Choroid plexus epithelial cell (primary cell): ENCODE data around the gene RPL36A.

Source experiments
- DNase-seq: peaks from one replicate; pipeline ENCODE4 v3.0.0-alpha.2; 2010; ENCODE audit warnings: low read depth
- H3K4me3 ChIP-seq: 2 replicates; pipeline ENCODE4 v1.5.1; 2011; ENCODE audit warnings: low read depth, mild to moderate bottlenecking, control low read depth, low read length, moderate library complexity
- TF ChIP-seq, protein P1 (sequence below): conservative IDR thresholded peaks from 2 replicates; pipeline ENCODE4 v1.5.1; 2011; ENCODE audit warnings: low read depth, mild to moderate bottlenecking, control low read depth, inconsistent platforms, low read length, moderate library complexity

RPL36A gene

DNA sequence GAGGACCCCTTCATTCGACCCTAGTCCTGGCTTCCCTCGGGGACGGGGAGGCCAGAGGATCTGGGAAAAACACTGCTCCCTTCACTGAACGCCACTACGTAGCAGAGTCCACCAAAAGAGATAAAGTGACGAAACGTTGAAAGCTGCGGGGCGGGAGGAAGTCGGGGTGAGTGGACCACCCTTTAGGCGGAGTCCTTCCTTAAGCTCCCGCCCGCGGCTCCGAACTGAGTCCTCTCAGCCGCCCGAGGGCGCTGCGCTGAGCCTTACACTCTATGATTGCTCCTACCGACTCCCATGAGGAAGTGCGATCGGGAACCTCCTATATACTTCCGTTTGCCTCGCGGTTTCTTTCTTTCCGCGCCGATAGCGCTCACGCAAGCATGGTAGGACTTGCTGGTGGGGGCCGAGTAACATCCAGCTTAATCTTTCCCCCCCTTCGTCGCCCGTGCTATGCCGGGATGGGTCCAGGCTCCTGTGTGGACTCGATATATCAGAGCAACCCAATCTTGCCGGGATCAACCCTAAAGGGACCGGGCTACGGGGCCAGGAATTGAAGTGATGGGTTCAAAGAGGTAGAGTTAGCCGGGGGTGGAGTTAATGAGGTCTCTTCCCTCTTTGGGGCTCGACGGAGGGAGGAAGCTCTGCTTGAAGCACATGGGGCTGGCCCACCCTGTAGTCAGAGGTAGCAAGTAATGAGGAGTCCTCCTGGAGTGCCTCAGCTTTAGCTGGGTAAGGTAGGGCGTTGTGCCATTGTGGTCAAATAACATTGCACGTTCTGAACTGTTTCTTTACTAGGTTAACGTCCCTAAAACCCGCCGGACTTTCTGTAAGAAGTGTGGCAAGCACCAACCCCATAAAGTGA lies at the start of gene RPL36A:
Gene RPL36A (plus strand): TSS at position 348 of the 862 bp plus-strand sequence. CDS start 33 bp downstream, at position 381.
- H3K4me3 ChIP-seq: peak within 1 kb of the TSS; percentile 72
- peak; percentile 92 for DNase-seq
- TF ChIP-seq, protein P1, sequence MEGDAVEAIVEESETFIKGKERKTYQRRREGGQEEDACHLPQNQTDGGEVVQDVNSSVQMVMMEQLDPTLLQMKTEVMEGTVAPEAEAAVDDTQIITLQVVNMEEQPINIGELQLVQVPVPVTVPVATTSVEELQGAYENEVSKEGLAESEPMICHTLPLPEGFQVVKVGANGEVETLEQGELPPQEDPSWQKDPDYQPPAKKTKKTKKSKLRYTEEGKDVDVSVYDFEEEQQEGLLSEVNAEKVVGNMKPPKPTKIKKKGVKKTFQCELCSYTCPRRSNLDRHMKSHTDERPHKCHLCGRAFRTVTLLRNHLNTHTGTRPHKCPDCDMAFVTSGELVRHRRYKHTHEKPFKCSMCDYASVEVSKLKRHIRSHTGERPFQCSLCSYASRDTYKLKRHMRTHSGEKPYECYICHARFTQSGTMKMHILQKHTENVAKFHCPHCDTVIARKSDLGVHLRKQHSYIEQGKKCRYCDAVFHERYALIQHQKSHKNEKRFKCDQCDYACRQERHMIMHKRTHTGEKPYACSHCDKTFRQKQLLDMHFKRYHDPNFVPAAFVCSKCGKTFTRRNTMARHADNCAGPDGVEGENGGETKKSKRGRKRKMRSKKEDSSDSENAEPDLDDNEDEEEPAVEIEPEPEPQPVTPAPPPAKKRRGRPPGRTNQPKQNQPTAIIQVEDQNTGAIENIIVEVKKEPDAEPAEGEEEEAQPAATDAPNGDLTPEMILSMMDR: peak; percentile 79

DNA sequence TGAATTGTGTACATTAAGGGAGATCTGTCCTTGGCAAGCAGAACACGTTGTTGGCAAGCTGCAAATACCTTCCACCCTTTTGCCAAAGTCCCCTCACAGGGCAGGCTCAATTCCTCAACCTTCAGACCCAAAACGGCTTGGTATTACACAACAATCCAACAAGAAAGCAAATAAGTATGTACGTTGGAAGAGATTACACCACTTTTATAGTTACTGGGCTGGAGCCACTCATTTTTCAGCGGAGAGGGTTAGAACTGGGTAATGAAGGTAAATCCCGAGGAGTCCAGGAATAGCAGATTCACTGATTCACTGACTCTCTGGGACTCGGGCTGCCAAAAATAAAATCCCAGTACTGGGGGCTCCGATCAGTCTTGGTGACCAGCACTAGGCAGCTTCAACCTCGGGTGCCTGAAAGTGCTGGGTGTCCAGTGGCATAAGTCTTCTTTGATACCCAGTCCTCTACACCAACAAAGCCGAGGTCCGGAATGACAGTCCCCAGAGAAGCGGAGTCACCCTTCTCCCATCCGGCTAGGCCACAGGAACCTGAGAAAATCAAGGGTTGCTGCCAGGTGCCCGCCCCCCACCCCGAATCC lies 42.9 kb upstream of the RPL36A start:
- H3K4me3 ChIP-seq: peak overlapping the region; percentile 82
- peak; percentile 34 for DNase-seq
- TF ChIP-seq, protein P1: no peak

DNA sequence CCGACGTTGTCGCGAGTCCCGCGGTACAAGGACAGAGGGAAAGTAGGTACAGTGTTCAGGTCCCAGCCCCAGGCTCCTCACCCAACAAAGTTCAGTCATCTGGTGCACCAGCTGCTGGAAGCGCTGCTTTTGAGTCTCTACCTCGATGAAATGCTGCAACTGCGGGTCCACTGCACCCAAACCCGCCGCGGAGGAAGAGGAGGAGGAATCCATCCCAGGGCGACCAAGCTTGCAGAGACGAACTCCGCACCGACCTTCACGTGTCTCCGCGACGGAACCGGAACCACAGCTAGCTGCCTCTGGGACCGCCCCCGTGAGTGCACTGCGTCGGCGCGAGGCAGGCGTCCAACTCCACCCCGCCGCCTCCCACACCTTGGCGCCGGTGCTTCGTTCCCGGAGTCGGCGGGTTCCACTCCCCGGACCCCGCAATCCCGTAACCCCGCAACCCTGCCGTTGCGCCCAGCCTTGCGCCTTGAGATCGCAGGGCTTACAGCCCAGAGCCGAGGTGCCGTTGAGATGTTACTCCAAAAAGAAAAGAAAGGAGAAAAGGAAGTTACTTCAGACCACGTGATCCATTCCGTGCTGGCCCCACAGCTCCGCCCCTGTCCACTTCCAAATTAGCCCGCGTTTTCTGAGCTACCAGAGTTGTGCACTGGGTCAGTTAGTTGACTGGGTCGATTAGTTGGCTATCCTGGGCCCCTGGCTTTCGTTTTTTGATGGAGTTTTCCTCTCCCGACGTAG lies 42.2 kb upstream of the RPL36A start, which contains the start of gene TIMM8A:
Gene TIMM8A (minus strand): TSS at position 291 of the 741 bp plus-strand sequence. CDS start 78 bp downstream, at position 213.
- H3K4me3 ChIP-seq: peak within 1 kb of the TSS; percentile 82
- DNase-seq: peak; percentile 69
- TF ChIP-seq, protein P1: no peak

DNA sequence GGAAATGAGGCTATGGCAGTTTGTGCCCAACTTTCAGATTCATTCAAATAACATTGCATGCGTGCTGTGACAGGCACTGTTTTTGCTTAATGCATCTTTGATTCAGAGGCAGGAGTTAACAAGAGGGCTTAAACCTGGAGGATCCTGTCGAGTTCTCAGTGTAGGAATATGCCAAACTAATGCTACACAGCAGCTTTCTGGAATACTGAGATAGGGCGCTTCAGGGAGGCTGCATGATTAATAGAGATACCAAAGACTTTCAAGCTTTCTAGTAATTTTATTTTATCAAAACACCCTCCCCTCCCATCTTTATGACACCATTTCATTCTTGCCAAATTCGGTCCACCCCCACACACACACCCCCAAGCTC lies 41.6 kb upstream of the RPL36A start:
- H3K4me3 ChIP-seq: peak overlapping the region; percentile 82
- TF ChIP-seq, protein P1: no peak
- no peak for DNase-seq

DNA sequence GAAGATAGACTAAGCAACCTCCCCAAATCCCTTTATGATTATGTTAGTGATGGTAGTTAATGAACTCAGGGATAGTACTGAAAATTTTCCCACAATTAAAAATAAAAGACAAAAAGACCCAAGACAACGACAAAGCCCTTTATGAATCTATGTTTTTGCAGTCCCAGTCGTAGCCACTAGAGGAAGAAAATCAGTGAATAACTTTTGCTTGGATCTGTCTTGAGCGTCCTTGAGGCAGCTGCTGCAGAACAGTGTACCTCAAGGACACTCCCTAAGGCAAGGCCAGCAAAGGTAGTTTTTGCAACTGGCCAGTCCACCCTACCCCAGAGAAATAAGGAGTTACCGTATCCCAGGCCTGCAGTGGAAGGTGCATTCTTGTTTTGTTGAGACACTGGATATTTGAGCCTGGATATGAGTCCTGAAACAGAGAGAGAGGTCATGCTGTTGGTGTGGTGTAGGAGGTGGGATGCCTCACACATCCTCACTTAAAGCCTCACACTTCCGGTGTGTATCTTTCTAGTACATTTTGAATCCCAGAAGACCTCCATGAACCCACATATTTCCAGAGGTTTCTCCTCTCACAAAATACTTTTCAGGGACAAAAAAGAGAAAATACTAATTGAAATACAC lies 33.5 kb upstream of the RPL36A start:
- no peak overlapping the region for H3K4me3 ChIP-seq
- TF ChIP-seq, protein P1: peak; percentile 47
- peak; percentile 40 for DNase-seq

DNA sequence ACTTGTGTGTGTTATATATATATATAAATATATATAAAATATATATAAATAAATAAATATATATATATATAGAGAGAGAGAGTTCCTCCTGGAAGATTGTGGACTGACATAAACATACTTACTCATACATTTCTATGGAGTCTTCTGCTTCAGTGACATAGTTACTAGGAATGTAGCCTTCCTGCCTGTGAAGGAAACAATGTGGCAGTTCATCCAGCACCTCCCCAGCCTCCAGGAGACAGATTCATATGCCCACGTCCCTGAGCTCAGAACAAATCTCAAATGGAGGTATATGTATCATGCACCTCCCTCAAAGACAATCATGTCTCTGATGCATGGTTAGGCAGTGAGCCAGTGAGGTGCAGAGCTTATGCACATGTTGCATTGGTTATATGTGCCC lies 30.8 kb upstream of the RPL36A start:
- TF ChIP-seq, protein P1: no peak
- no peak overlapping the region for H3K4me3 ChIP-seq
- DNase-seq: no peak
